ENCODE measurements around the gene KRABD2.

Gene KRABD2

GRCh38 chr17:8338753-8339140 is 37.8 kb downstream of the KRABD2 start:
- H3K27ac Mint-ChIP-seq, result no peak overlapping the region

GRCh38 chr17:8337802-8338752 is 38.4 kb downstream of the KRABD2 start:
- Mint-ChIP-seq H3K27ac (no peak overlapping the region), H3K9me3 (no peaks in the 10 kb centered on the region), H3K4me3 (no peak overlapping the region), H3K27me3 (ENCODE audit: low read depth, poor library complexity) (peaks cover 4% of the 10 kb centered on the region), H3K36me3 (ENCODE audit: low read depth) (no peaks in the 10 kb centered on the region), H3K4me1 (peaks cover 23% of the 10 kb centered on the region)
- TF ChIP-seq CTCF (IDR thresholded peaks at IDR 0.05), result no peak
- no peak for DNase-seq

More at GRCh38 chr17:8338753-8339140, 37.8 kb downstream of the KRABD2 start:
- Mint-ChIP-seq H3K4me1 (peaks cover 23% of the 10 kb centered on the region), H3K27me3 (ENCODE audit: low read depth, poor library complexity) (peaks cover 4% of the 10 kb centered on the region), H3K36me3 (ENCODE audit: low read depth) (no peaks in the 10 kb centered on the region), H3K9me3 (no peaks in the 10 kb centered on the region), H3K4me3 (no peak overlapping the region)
- TF ChIP-seq CTCF (IDR thresholded peaks at IDR 0.05), result no peak
- DNase-seq, result no peak

GRCh38 chr17:8333281-8333680 is 43.2 kb downstream of the KRABD2 start:
- Mint-ChIP-seq H3K27me3 (ENCODE audit: low read depth, poor library complexity) (peaks cover 6% of the 10 kb centered on the region), H3K9me3 (no peaks in the 10 kb centered on the region), H3K4me3 (no peak overlapping the region), H3K4me1 (peaks cover 24% of the 10 kb centered on the region), H3K27ac (no peak overlapping the region), H3K36me3 (ENCODE audit: low read depth) (no peaks in the 10 kb centered on the region)
- TF ChIP-seq CTCF (IDR thresholded peaks at IDR 0.05), result no peak
- DNase-seq, result no peak

- peaks cover 6% of the 10 kb centered on the region for H3K27me3 Mint-ChIP-seq (ENCODE audit: low read depth, poor library complexity)
- no peaks in the 10 kb centered on the region for H3K9me3 Mint-ChIP-seq
- H3K36me3 Mint-ChIP-seq (ENCODE audit: low read depth), result no peaks in the 10 kb centered on the region
- no peak overlapping the region for H3K27ac Mint-ChIP-seq
- no peak for TF ChIP-seq CTCF (IDR thresholded peaks at IDR 0.05)
- DNase-seq, result peak; percentile 35
- no peak overlapping the region for H3K4me3 Mint-ChIP-seq
- H3K4me1 Mint-ChIP-seq, result peaks cover 18% of the 10 kb centered on the region
Observed at GRCh38 chr17:8332688-8333087, 43.8 kb downstream of the KRABD2 start.

- no peaks in the 10 kb centered on the region for H3K36me3 Mint-ChIP-seq (ENCODE audit: low read depth)
- H3K9me3 Mint-ChIP-seq, result no peaks in the 10 kb centered on the region
- H3K27ac Mint-ChIP-seq, result no peak overlapping the region
- no peak overlapping the region for H3K4me3 Mint-ChIP-seq
- peaks cover 6% of the 10 kb centered on the region for H3K27me3 Mint-ChIP-seq (ENCODE audit: low read depth, poor library complexity)
- H3K4me1 Mint-ChIP-seq, result peaks cover 19% of the 10 kb centered on the region
- no peak for TF ChIP-seq CTCF (IDR thresholded peaks at IDR 0.05)
- no peak for DNase-seq
Observed at GRCh38 chr17:8332128-8332527, 44.4 kb downstream of the KRABD2 start.

GRCh38 chr17:8327303-8327649 is 49.2 kb downstream of the KRABD2 start:
- Mint-ChIP-seq H3K27ac (no peak overlapping the region), H3K27me3 (ENCODE audit: low read depth, poor library complexity) (peaks cover 19% of the 10 kb centered on the region), H3K9me3 (no peaks in the 10 kb centered on the region), H3K36me3 (ENCODE audit: low read depth) (no peaks in the 10 kb centered on the region), H3K4me1 (peaks cover 22% of the 10 kb centered on the region), H3K4me3 (peak overlapping the region; percentile 84)
- no peak for DNase-seq
- no peak for TF ChIP-seq CTCF (IDR thresholded peaks at IDR 0.05)
